ENCODE data around the gene HBS1L.

DNA sequence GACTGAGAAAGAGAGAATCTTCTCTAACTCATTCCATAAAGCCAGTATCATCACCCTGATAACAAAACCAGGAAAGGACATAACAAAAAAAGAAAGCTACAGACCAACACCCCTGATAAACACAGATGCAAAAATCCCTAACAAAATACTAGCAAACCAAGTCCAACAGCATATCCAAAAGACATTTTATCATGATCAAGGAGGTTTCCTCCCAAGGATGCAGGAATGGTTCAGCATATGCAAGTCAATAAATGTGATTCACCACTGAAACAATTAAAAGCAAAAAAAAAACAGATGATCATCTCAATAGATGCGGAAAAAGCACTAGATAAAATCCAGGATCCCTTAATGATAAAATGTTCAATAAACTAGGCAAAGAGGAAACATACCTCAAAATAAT, 80.3 kb downstream of the HBS1L start:
- TF ChIP-seq, protein P1, sequence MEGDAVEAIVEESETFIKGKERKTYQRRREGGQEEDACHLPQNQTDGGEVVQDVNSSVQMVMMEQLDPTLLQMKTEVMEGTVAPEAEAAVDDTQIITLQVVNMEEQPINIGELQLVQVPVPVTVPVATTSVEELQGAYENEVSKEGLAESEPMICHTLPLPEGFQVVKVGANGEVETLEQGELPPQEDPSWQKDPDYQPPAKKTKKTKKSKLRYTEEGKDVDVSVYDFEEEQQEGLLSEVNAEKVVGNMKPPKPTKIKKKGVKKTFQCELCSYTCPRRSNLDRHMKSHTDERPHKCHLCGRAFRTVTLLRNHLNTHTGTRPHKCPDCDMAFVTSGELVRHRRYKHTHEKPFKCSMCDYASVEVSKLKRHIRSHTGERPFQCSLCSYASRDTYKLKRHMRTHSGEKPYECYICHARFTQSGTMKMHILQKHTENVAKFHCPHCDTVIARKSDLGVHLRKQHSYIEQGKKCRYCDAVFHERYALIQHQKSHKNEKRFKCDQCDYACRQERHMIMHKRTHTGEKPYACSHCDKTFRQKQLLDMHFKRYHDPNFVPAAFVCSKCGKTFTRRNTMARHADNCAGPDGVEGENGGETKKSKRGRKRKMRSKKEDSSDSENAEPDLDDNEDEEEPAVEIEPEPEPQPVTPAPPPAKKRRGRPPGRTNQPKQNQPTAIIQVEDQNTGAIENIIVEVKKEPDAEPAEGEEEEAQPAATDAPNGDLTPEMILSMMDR (IDR thresholded peaks at IDR 0.05): no peak
- TF ChIP-seq POLR2AphosphoS5 (IDR thresholded peaks at IDR 0.05; ENCODE audit: low read depth, low read length) (no peak), ELF1 (IDR thresholded peaks at IDR 0.05) (no peak), FOXM1 (IDR thresholded peaks at IDR 0.05; ENCODE audit: low read depth) (no peak), MXI1 (IDR thresholded peaks at IDR 0.05; ENCODE audit: low read depth, low read length) (no peak), GABPA (IDR thresholded peaks at IDR 0.05; ENCODE audit: low read depth) (no peak), RAD21 (IDR thresholded peaks at IDR 0.05; ENCODE audit: low read length) (no peak), RCOR1 (IDR thresholded peaks at IDR 0.05; ENCODE audit: low read length) (no peak), EZH2phosphoT487 (IDR thresholded peaks at IDR 0.05; ENCODE audit: borderline replicate concordance, low read depth) (no peak)
- TF ChIP-seq, protein P2, sequence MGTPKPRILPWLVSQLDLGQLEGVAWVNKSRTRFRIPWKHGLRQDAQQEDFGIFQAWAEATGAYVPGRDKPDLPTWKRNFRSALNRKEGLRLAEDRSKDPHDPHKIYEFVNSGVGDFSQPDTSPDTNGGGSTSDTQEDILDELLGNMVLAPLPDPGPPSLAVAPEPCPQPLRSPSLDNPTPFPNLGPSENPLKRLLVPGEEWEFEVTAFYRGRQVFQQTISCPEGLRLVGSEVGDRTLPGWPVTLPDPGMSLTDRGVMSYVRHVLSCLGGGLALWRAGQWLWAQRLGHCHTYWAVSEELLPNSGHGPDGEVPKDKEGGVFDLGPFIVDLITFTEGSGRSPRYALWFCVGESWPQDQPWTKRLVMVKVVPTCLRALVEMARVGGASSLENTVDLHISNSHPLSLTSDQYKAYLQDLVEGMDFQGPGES (IDR thresholded peaks at IDR 0.05; ENCODE audit: low read depth, low read length): no peak
- TF ChIP-seq, protein P3, sequence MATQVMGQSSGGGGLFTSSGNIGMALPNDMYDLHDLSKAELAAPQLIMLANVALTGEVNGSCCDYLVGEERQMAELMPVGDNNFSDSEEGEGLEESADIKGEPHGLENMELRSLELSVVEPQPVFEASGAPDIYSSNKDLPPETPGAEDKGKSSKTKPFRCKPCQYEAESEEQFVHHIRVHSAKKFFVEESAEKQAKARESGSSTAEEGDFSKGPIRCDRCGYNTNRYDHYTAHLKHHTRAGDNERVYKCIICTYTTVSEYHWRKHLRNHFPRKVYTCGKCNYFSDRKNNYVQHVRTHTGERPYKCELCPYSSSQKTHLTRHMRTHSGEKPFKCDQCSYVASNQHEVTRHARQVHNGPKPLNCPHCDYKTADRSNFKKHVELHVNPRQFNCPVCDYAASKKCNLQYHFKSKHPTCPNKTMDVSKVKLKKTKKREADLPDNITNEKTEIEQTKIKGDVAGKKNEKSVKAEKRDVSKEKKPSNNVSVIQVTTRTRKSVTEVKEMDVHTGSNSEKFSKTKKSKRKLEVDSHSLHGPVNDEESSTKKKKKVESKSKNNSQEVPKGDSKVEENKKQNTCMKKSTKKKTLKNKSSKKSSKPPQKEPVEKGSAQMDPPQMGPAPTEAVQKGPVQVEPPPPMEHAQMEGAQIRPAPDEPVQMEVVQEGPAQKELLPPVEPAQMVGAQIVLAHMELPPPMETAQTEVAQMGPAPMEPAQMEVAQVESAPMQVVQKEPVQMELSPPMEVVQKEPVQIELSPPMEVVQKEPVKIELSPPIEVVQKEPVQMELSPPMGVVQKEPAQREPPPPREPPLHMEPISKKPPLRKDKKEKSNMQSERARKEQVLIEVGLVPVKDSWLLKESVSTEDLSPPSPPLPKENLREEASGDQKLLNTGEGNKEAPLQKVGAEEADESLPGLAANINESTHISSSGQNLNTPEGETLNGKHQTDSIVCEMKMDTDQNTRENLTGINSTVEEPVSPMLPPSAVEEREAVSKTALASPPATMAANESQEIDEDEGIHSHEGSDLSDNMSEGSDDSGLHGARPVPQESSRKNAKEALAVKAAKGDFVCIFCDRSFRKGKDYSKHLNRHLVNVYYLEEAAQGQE (IDR thresholded peaks at IDR 0.05; ENCODE audit: low read depth, low read length): no peak
- TF ChIP-seq, protein P4, sequence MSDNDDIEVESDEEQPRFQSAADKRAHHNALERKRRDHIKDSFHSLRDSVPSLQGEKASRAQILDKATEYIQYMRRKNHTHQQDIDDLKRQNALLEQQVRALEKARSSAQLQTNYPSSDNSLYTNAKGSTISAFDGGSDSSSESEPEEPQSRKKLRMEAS (IDR thresholded peaks at IDR 0.05; ENCODE audit: low read depth): no peak
